Omental fat pad (tissue), 4 donors: ENCODE measurements around the gene CNNM2. TPM values are rescaled to one million over a fixed set of nuclear protein-coding genes. Genes with fewer than 3 reads are reported as not detected.
"Not testable (repeated sequence)": the region's sequence is repeated elsewhere in the genome, so short reads cannot be mapped to it uniquely, and the experiment has no call there.

Experiments
- ATAC-seq: fragments of 150-250 bp; one replicate; pipeline ENCODE4 v1.9.1; 2016; ENCODE audit warnings: mild to moderate bottlenecking, moderate library complexity; ENCODE audit not compliant: low FRiP score
- DNase-seq: peaks from one replicate; pipeline ENCODE4 v3.0.0-alpha.2; 2019; ENCODE audit warnings: low spot score
- CTCF ChIP-seq, 3 donors: fragments of 450-650 bp; IDR thresholded peaks; one replicate each; pipeline ENCODE4 v1.5.1; 2016 to 2017; ENCODE audit warnings: antibody characterized with exemption in 3 of 3, mild to moderate bottlenecking in 3 of 3, moderate library complexity in 2 of 3
- total RNA-seq, 4 donors: library from RNA; depleted of rRNA; stranded (reverse); fragments of >200 nt; gene quantifications; one replicate each; pipeline ENCODE4 v1.1.0, GENCODE V29; 2016

CNNM2 gene
- total RNA-seq, 4 donors from 2014 or later, result 2.3 to 9.8 (median 3.2) TPM

GRCh38 chr10:102998399-102998907 is 80.4 kb downstream of the CNNM2 start:
- ATAC-seq, result no peak
- TF ChIP-seq CTCF (IDR thresholded peaks at IDR 0.05), result no peak

GRCh38 chr10:103000050-103000449 is 82.0 kb downstream of the CNNM2 start:
- not testable (repeated sequence) for DNase-seq, ATAC-seq

More at GRCh38 chr10:102998399-102998907, 80.4 kb downstream of the CNNM2 start:
- DNase-seq, result no peak

- ATAC-seq (no peak), DNase-seq (no peak)
- no peak for TF ChIP-seq CTCF (IDR thresholded peaks at IDR 0.05)
Measured at GRCh38 chr10:103007017-103007416, 88.9 kb downstream of the CNNM2 start.

DNA sequence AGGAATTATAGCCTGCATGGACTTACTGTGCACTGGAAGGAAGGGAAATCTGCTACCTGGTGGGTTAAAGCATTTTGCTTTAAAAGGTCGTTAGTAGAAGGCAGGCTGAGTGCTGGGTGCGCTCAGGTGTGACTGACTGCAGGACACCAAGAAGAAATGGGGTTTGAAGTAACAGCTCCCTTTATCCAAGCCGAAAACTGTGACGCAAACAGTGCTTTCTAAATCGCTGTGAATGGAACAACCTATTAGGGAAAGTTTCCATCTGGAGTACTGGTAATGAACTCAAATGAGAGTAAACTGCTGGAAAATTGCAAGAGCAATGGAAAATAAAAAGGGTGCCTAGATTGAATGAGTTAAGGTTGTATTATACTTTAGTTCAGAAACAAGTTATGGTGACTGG is 95.3 kb downstream of the CNNM2 start:
- no peak for TF ChIP-seq CTCF (IDR thresholded peaks at IDR 0.05)
- no peak for DNase-seq
- no peak for ATAC-seq

DNA sequence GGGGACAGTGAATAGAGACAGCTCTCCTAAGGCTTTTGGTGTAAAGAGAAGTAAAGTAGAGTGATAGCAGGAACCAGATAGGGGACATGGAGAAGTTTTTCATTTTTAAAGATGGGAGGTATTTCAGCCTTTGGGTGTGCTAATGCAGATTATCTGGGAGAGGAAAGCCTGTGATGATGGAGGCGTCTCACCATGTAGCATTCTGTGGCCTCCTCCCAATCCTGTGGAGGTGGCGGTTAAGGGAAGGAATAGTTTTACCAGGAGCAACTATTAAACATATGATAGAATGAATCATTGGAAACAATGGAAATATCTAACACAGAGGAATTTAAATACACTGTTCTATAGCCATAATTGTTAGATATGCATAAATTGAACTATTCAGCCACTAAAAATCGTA is 101.3 kb downstream of the CNNM2 start:
- ATAC-seq, result no peak
- DNase-seq, result no peak
- TF ChIP-seq CTCF (IDR thresholded peaks at IDR 0.05), result no peak

DNA sequence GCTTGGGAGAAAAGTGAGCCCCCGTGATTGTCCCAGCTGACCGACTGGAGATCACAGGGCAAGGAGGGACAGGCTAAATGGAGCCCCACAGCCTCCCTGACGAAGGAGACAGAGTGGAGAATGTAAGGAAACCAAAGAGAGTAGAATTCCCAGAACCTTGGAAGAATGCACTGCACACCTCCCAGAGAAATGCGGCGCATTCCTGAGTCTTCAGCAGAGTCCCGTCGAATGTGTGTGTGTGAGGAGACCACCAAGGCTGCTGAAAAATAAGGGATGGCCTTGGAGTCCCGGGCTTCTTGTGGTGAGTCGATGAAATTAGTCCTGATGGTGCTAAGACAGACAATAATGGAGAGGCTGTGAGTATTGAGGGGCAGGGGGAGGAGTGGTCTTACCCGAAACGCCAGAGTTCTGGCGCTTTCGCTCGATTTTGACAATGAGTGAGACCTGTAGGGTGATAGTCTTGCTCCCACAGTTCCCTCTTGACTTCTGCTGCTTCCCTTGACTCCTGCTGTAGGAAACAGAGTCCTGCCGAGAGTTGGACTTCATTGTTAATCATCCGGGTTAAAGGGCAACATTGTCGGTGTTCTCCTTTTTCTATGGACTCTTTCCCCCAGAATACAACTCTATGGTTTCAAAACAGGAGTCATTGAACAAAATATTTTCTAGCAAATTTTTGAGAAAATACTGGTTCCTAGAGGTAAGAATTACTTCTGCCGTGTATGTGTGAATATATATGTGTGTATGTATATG is 103.2 kb downstream of the CNNM2 start:
- no peak for ATAC-seq
- no peak for DNase-seq
- no peak for TF ChIP-seq CTCF (IDR thresholded peaks at IDR 0.05)

DNA sequence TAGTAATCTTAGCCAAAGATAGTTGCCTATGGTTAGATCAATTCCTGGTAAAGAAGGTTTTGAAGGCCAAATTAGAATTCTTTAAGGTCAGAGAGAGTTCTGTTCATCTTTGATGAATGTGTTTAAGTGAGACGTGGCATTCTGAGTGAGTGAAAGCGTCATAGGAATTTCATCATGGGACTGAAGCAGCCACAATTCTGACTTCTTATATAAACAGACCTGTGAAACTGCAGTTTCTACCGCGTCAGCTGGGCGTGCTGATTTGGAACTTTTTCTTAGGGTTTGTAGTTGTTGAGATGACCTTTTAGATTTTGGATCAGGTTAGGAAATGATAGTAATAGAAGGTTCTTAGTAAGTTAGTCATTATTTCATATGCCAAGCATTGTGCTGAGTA is 103.8 kb downstream of the CNNM2 start:
- ATAC-seq (no peak), DNase-seq (no peak)
- TF ChIP-seq CTCF (IDR thresholded peaks at IDR 0.05), result no peak
